Endodermal cell (in vitro differentiated cells): ENCODE measurements around the gene RBCK1. TPM values are rescaled to one million over a fixed set of nuclear protein-coding genes. Genes with fewer than 3 reads are reported as not detected.
A peak's percentile ranks its signal among the peaks of the same experiment; 100 is the strongest.

Experiments
- DNase-seq: peaks from one replicate; pipeline ENCODE4 v3.0.0-alpha.2; 2017
- H3K27ac ChIP-seq: 2 replicates; pipeline ENCODE4 v1.5.1; 2013; ENCODE audit warnings: mild to moderate bottlenecking, low read depth, low read length, moderate library complexity
- H3K27me3 ChIP-seq: 2 replicates; pipeline ENCODE4 v1.6.1; 2013; ENCODE audit warnings: mild to moderate bottlenecking, low read length, moderate library complexity; ENCODE audit not compliant: insufficient read depth, control insufficient read depth, poor library complexity, severe bottlenecking
- H3K36me3 ChIP-seq: 2 replicates; pipeline ENCODE4 v1.7.0; 2013; ENCODE audit warnings: mild to moderate bottlenecking, low read length, moderate library complexity; ENCODE audit not compliant: control insufficient read depth, insufficient read depth
- H3K4me1 ChIP-seq: one replicate; pipeline ENCODE4 v1.7.0; 2013; ENCODE audit warnings: low read length; ENCODE audit not compliant: control insufficient read depth, insufficient read depth
- H3K4me3 ChIP-seq: 2 replicates; pipeline ENCODE4 v1.5.1; 2013; ENCODE audit warnings: mild to moderate bottlenecking, low read length, moderate library complexity
- H3K9ac ChIP-seq: 2 replicates; pipeline ENCODE4 v1.6.1; 2013; ENCODE audit warnings: mild to moderate bottlenecking, low read length, moderate library complexity; ENCODE audit not compliant: poor library complexity, severe bottlenecking; ENCODE audit errors: extremely low read depth
- H3K9me3 ChIP-seq: 2 replicates; pipeline ENCODE4 v1.6.1; 2013; ENCODE audit warnings: mild to moderate bottlenecking, low read length, moderate library complexity; ENCODE audit not compliant: control insufficient read depth
- H3K27ac Mint-ChIP-seq: 2 replicates; pipeline ENCODE4 v1.8.0; 2020; ENCODE audit warnings: mixed read lengths
- H3K27me3 Mint-ChIP-seq: 2 replicates; pipeline ENCODE4 v1.8.0; 2021; ENCODE audit warnings: mild to moderate bottlenecking, mixed read lengths; ENCODE audit not compliant: insufficient read depth
- H3K36me3 Mint-ChIP-seq: 2 replicates; pipeline ENCODE4 v1.8.0; 2020; ENCODE audit warnings: low read depth, mixed read lengths
- H3K4me1 Mint-ChIP-seq: 2 replicates; pipeline ENCODE4 v1.8.0; 2020; ENCODE audit warnings: mixed read lengths
- H3K4me3 Mint-ChIP-seq: 2 replicates; pipeline ENCODE4 v1.8.0; 2020; ENCODE audit warnings: mild to moderate bottlenecking, moderate library complexity, mixed read lengths
- H3K9me3 Mint-ChIP-seq: 2 replicates; pipeline ENCODE4 v1.8.0; 2020; ENCODE audit warnings: mild to moderate bottlenecking, mixed read lengths
- CTCF ChIP-seq: fragments of 200-600 bp; sonication (generic); conservative IDR thresholded peaks from 2 replicates; pipeline ENCODE4 v1.5.0; 2021; ENCODE audit warnings: antibody characterized with exemption, mild to moderate bottlenecking
- WGBS, 2 experiments: methylation state at CpG; one replicate each; pipeline versions ENCODE4 v1.1.5 to v1.1.7; 2013; ENCODE audit warnings: missing lambda C conversion rate in 2 of 2, mixed read lengths in 1 of 2; ENCODE audit not compliant: insufficient coverage in 1 of 2, insufficient read length in 1 of 2; 5-methylcytosine and 5-hydroxymethylcytosine counted together
- total RNA-seq, 2 donors: library from RNA; stranded (reverse); fragmentation: NEBNext Ultra II Directional in 1 of 2; extraction: Animal tissue kit (Norgen Biotek cat#: 25700) in 1 of 2; gene quantifications; 2 replicates in 1 of 2; 3 replicates in 1 of 2; pipeline ENCODE4 v1.2.1, GENCODE V29; 2021

The RBCK1 gene
- total RNA-seq, 2 donors from 2014 or later: 61.7 to 63.7 TPM

- H3K27ac Mint-ChIP-seq: no peak overlapping the region
- H3K27ac ChIP-seq: no peak overlapping the region
- 85 to 92% methylated on average over 3 of the region's 3 CpGs for WGBS, 2 experiments
These were observed 46.9 kb downstream of the RBCK1 start for GRCh38 chr20:454951-455350.

GRCh38 chr20:458776-459175 is 50.7 kb downstream of the RBCK1 start:
- Histone ChIP-seq H3K36me3 (peaks cover 6% of the 10 kb centered on the region), H3K27ac (no peak overlapping the region), H3K9me3 (no peaks in the 10 kb centered on the region), H3K27me3 (peaks cover 4% of the 10 kb centered on the region), H3K4me1 (peaks cover 4% of the 10 kb centered on the region), H3K4me3 (no peak overlapping the region), H3K9ac (no peak overlapping the region)
- no peaks in the 10 kb centered on the region for H3K9me3 Mint-ChIP-seq
- no peak overlapping the region for H3K27ac Mint-ChIP-seq
- peaks cover 5% of the 10 kb centered on the region for H3K36me3 Mint-ChIP-seq
- no peak for TF ChIP-seq CTCF
- peaks cover 24% of the 10 kb centered on the region for H3K4me1 Mint-ChIP-seq
- DNase-seq: no peak
- H3K27me3 Mint-ChIP-seq: peaks cover 9% of the 10 kb centered on the region
- no peak overlapping the region for H3K4me3 Mint-ChIP-seq
- WGBS, 2 experiments: 88 to 94% methylated on average over 2 to 6 of the region's 6 CpGs

More at GRCh38 chr20:454951-455350, 46.9 kb downstream of the RBCK1 start:
- Histone ChIP-seq H3K4me1 (peaks cover 4% of the 10 kb centered on the region), H3K27me3 (no peaks in the 10 kb centered on the region), H3K36me3 (peaks cover 6% of the 10 kb centered on the region), H3K9me3 (no peaks in the 10 kb centered on the region), H3K4me3 (no peak overlapping the region), H3K9ac (no peak overlapping the region)
- H3K9me3 Mint-ChIP-seq: no peaks in the 10 kb centered on the region
- H3K4me1 Mint-ChIP-seq: peaks cover 10% of the 10 kb centered on the region
- no peak for DNase-seq
- no peaks in the 10 kb centered on the region for H3K27me3 Mint-ChIP-seq
- TF ChIP-seq CTCF: no peak
- peaks cover 6% of the 10 kb centered on the region for H3K36me3 Mint-ChIP-seq
- no peak overlapping the region for H3K4me3 Mint-ChIP-seq

GRCh38 chr20:460180-460579 is 52.1 kb downstream of the RBCK1 start:
- peaks cover 21% of the 10 kb centered on the region for H3K27me3 Mint-ChIP-seq
- WGBS, 2 experiments: 56% methylated on average over 2 of the region's 3 CpGs; no CpG with 5 or more reads in 1 of the 2 experiments
- no peaks in the 10 kb centered on the region for H3K9me3 Mint-ChIP-seq
- H3K4me1 Mint-ChIP-seq: peaks cover 24% of the 10 kb centered on the region
- Histone ChIP-seq H3K36me3 (peaks cover under 1% of the 10 kb centered on the region), H3K4me1 (peaks cover 4% of the 10 kb centered on the region), H3K9ac (no peak overlapping the region), H3K27me3 (peaks cover 16% of the 10 kb centered on the region), H3K9me3 (no peaks in the 10 kb centered on the region), H3K27ac (no peak overlapping the region), H3K4me3 (peak overlapping the region; percentile 92)
- H3K27ac Mint-ChIP-seq: no peak overlapping the region
- H3K36me3 Mint-ChIP-seq: peaks cover 5% of the 10 kb centered on the region
- peak overlapping the region; percentile 72 for H3K4me3 Mint-ChIP-seq
- TF ChIP-seq CTCF: no peak
- DNase-seq: no peak
